GM21717 (cell line): ENCODE measurements around the gene NFRKB.

ENCODE experiments used
- ATAC-seq: cut with Tn5 transposase; IDR thresholded peaks from one replicate; pipeline ENCODE4 v1.9.1; 2021; ENCODE audit warnings: mild to moderate bottlenecking, moderate library complexity; ENCODE audit not compliant: unreplicated experiment

Gene NFRKB

DNA sequence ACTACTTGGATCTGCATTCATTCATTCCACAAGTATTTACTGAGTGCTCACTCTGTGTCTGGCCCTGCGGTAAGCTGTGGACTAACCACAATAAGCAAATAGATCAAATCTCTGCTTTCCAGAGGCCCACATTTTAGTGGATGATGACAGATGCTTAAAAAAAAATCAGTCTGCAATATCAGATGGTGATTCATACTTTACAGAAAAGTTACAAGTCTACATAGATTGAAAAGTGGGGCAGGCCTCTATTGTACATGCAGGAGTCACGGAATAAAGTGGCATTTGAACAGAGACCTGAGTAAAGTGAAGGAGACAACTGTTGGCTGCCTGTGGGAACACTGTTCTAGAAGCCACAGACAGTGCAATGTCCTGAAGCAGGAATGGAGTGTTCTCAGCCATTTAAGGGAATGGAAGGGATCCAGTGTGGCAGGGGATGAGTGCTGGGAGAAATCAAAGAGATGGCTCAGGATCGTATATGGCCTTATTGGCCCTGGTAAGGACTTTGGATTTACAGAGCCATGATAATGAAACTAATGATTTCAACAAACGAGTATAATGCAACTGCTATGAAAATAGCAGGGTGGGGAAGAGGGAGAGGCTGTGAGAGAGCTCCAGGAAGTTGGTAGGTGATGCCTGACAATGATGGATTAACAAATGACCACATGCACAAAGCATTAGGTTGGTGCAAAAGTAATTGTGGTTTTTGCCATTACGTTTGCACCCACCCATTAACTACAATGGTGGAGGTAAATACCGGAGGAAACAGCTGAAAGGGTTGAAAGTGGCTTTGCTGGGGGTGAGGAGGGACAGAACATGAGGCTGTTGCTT is 48.7 kb downstream of the NFRKB start:
- no peak for ATAC-seq
